ENCODE results near the gene KLHL33. TPM values are rescaled to one million over a fixed set of nuclear protein-coding genes. Genes with fewer than 3 reads are reported as not detected.

KLHL33 gene
- total and polyA plus RNA-seq, 10 of the 15 experiments (the other 5 are each of a cell fraction or from before 2014, with no cell fraction given) = 0.01 to 0.16 (median 0.04) TPM; not detected in 5

DNA sequence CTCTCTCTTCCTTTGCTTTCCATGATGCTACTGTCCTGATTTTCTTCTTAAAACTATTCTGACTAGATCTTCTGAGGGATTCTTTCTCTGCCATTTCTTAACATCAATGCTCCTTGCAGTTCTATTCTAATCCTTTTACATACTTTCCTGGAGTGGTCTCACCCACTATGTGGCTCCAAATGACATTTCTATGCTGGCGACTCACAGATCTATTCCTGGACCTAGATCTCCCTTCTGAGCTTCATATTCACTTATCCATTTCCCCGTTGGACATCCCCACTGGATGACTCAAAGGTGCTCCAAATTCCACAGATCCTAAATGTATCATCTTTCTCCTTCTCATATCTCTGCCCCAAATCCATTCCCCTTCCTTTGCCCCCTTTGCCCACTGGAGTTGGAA lies 26.7 kb downstream of the KLHL33 start (continued):
- TF ChIP-seq, protein P1, sequence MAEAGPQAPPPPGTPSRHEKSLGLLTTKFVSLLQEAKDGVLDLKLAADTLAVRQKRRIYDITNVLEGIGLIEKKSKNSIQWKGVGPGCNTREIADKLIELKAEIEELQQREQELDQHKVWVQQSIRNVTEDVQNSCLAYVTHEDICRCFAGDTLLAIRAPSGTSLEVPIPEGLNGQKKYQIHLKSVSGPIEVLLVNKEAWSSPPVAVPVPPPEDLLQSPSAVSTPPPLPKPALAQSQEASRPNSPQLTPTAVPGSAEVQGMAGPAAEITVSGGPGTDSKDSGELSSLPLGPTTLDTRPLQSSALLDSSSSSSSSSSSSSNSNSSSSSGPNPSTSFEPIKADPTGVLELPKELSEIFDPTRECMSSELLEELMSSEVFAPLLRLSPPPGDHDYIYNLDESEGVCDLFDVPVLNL (IDR thresholded peaks at IDR 0.05; ENCODE audit: low read depth, low read length) = no peak
- TF ChIP-seq, protein P2, sequence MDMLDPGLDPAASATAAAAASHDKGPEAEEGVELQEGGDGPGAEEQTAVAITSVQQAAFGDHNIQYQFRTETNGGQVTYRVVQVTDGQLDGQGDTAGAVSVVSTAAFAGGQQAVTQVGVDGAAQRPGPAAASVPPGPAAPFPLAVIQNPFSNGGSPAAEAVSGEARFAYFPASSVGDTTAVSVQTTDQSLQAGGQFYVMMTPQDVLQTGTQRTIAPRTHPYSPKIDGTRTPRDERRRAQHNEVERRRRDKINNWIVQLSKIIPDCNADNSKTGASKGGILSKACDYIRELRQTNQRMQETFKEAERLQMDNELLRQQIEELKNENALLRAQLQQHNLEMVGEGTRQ (IDR thresholded peaks at IDR 0.05; ENCODE audit: borderline replicate concordance, low read depth, low read length) = no peak
- TF ChIP-seq, protein P3, sequence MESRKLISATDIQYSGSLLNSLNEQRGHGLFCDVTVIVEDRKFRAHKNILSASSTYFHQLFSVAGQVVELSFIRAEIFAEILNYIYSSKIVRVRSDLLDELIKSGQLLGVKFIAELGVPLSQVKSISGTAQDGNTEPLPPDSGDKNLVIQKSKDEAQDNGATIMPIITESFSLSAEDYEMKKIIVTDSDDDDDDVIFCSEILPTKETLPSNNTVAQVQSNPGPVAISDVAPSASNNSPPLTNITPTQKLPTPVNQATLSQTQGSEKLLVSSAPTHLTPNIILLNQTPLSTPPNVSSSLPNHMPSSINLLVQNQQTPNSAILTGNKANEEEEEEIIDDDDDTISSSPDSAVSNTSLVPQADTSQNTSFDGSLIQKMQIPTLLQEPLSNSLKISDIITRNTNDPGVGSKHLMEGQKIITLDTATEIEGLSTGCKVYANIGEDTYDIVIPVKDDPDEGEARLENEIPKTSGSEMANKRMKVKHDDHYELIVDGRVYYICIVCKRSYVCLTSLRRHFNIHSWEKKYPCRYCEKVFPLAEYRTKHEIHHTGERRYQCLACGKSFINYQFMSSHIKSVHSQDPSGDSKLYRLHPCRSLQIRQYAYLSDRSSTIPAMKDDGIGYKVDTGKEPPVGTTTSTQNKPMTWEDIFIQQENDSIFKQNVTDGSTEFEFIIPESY (IDR thresholded peaks at IDR 0.05) = no peak
- no peak for TF ChIP-seq SMARCA5 (IDR thresholded peaks at IDR 0.05)
- no peak for TF ChIP-seq NR2F1 (conservative IDR thresholded peaks at IDR 0.05)
- no peak for TF ChIP-seq GABPA (IDR thresholded peaks at IDR 0.05; ENCODE audit: low read depth)
- no peak for TF ChIP-seq RBBP5 (conservative IDR thresholded peaks at IDR 0.05)

DNA sequence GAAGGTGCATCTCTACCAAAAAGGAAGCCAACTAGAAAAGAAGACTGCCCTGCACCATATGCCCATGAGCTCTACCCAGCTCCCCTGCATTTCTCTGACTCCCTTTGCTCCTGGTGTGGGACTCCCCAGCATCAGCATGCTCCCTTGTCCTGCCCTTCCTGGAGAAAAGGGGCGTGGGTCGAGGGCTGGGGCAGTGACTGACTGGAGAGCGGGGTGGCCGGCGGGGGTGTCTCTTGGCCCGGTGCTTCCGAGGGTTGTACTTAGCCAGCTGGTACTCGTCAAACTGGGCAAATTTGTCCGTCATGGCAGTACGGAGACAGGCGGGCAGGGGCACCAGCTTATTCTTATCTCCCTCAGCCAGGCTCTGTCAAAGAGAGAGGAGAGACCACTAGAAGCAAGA lies 32.4 kb downstream of the KLHL33 start:
- DNase-seq (ENCODE audit: low read depth, low spot score) (no peak), ATAC-seq (no peak), FAIRE-seq (no peak)
- intact Hi-C loops (cut with micrococcal nuclease; ENCODE audit: unreplicated experiment) = no loop called here
- H2AFZ ChIP-seq (ENCODE audit: control insufficient read depth, low read depth, low read length) = no peak overlapping the region
- H3K4me3 ChIP-seq = no peak overlapping the region
- H3K27me3 ChIP-seq (replicated peaks in 1 of 2; ENCODE audit: control insufficient read depth in 2 of 2, insufficient read depth in 2 of 2, low read length in 1 of 2) = no peaks in the 10 kb centered on the region
- no TSS peak for BruUV-seq (replicated peaks)
- POLR2A ChIA-PET = interaction anchor here (1.2 kb wide), 1 partner anchor 22 kb away, joined by 5 read pairs; no protein-coding TSS in a partner anchor
- no peaks in the 10 kb centered on the region; the same call in 1 of the 2 replicates for H4K20me1 ChIP-seq (ENCODE audit: control insufficient read depth, insufficient read depth)
- RAD21 ChIA-PET (ENCODE audit: unreplicated experiment) = interaction anchor here (1.2 kb wide), 1 partner anchor 11 kb away, joined by 4 read pairs; the partner anchor contains the start of gene TEP1
- H3K36me3 ChIP-seq (ENCODE audit: control insufficient read depth in 2 of 2, insufficient read depth in 2 of 2, low read length in 1 of 2) = peaks cover 6 to 36% of the 10 kb centered on the region in 2 experiments
- no peak overlapping the region for H3K4me2 ChIP-seq (ENCODE audit: control insufficient read depth, insufficient read depth)
- no peaks in the 10 kb centered on the region for H3K4me1 ChIP-seq (ENCODE audit: control insufficient read depth, insufficient read depth, low read length)
- 98% methylated on average over 11 of the region's 11 CpGs for WGBS (ENCODE audit: insufficient coverage, insufficient replicate concordance, low lambda C conversion rate, missing lambda C conversion rate)
- no peak overlapping the region for H3K27ac ChIP-seq (ENCODE audit: control insufficient read depth, insufficient read depth)
- H3K9ac ChIP-seq (ENCODE audit: control insufficient read depth, insufficient read depth, low read length) = no peak overlapping the region
- no peaks in the 10 kb centered on the region for H3K79me2 ChIP-seq (ENCODE audit: control insufficient read depth, insufficient read depth, low read length)
- no peaks in the 10 kb centered on the region for H3K9me3 ChIP-seq (replicated peaks; ENCODE audit: control insufficient read depth, insufficient read depth, low read length)
- in situ Hi-C loops (cut with MboI) = no loop called here
- SMC1A ChIA-PET (ENCODE audit: uncharacterized antibody, unreplicated experiment) = no interaction called here
- CTCF ChIA-PET = no interaction called here
- TF ChIP-seq IKZF1 (conservative IDR thresholded peaks at IDR 0.05) (no peak), MTA3 (IDR thresholded peaks at IDR 0.05; ENCODE audit: borderline replicate concordance, low read length) (no peak), HCFC1 (IDR thresholded peaks at IDR 0.05; ENCODE audit: low read length) (no peak), POLR2AphosphoS2 (IDR thresholded peaks at IDR 0.05; ENCODE audit: low read depth, low read length) (no peak), JUND (IDR thresholded peaks at IDR 0.05; ENCODE audit: low read depth, low read length) (no peak), SREBF2 (IDR thresholded peaks at IDR 0.05; ENCODE audit: low read length) (no peak)
- TF ChIP-seq, protein P4, sequence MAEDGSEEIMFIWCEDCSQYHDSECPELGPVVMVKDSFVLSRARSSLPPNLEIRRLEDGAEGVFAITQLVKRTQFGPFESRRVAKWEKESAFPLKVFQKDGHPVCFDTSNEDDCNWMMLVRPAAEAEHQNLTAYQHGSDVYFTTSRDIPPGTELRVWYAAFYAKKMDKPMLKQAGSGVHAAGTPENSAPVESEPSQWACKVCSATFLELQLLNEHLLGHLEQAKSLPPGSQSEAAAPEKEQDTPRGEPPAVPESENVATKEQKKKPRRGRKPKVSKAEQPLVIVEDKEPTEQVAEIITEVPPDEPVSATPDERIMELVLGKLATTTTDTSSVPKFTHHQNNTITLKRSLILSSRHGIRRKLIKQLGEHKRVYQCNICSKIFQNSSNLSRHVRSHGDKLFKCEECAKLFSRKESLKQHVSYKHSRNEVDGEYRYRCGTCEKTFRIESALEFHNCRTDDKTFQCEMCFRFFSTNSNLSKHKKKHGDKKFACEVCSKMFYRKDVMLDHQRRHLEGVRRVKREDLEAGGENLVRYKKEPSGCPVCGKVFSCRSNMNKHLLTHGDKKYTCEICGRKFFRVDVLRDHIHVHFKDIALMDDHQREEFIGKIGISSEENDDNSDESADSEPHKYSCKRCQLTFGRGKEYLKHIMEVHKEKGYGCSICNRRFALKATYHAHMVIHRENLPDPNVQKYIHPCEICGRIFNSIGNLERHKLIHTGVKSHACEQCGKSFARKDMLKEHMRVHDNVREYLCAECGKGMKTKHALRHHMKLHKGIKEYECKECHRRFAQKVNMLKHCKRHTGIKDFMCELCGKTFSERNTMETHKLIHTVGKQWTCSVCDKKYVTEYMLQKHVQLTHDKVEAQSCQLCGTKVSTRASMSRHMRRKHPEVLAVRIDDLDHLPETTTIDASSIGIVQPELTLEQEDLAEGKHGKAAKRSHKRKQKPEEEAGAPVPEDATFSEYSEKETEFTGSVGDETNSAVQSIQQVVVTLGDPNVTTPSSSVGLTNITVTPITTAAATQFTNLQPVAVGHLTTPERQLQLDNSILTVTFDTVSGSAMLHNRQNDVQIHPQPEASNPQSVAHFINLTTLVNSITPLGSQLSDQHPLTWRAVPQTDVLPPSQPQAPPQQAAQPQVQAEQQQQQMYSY (CRISPR knock-in tag; IDR thresholded peaks at IDR 0.05) = no peak
- TF ChIP-seq, protein P5, sequence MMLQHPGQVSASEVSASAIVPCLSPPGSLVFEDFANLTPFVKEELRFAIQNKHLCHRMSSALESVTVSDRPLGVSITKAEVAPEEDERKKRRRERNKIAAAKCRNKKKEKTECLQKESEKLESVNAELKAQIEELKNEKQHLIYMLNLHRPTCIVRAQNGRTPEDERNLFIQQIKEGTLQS (IDR thresholded peaks at IDR 0.05; ENCODE audit: borderline replicate concordance, extremely low read depth, low read depth, low read length) = no peak

All from GM12878 (cell line).